Stimulated activated CD4-positive, alpha-beta T cell treated with anti-CD3 and anti-CD28 coated beads, Interleukin-1b, Interleukin-23, amount 100 ng/mL, for 24 hours (primary cell): ENCODE results near the gene ETNK2.

ENCODE experiments used
- DNase-seq, 4 experiments: peaks; one replicate each; pipeline ENCODE4 v3.0.0-alpha.2; 2020; ENCODE audit warnings: low read depth in 4 of 4, low spot score in 1 of 4

ETNK2 gene

GRCh38 chr1:204081791-204082513 is 69.9 kb downstream of the ETNK2 start:
- no peak for DNase-seq

- no peak for DNase-seq
Measured at GRCh38 chr1:204081164-204081790, 70.6 kb downstream of the ETNK2 start.
